ENCODE results near the gene NEK7.

The NEK7 gene

GRCh38 chr1:198295225-198295624 is 138.4 kb downstream of the NEK7 start:
- no peaks in the 10 kb centered on the region for H3K9me3 ChIP-seq (ENCODE audit: insufficient read depth, low read length)
- no peak overlapping the region for H3K27ac ChIP-seq (ENCODE audit: low read length)
- H3K27me3 ChIP-seq (ENCODE audit: low read depth, low read length): no peaks in the 10 kb centered on the region
- H3K79me2 ChIP-seq (ENCODE audit: low read length): no peaks in the 10 kb centered on the region
- H3K4me3 ChIP-seq (ENCODE audit: low read length): no peak overlapping the region
- H3K4me1 ChIP-seq (ENCODE audit: low read length): peaks cover 14% of the 10 kb centered on the region
- no peaks in the 10 kb centered on the region for H3K36me3 ChIP-seq (replicated peaks; ENCODE audit: low read depth, low read length)
- no peak overlapping the region for H2AFZ ChIP-seq (ENCODE audit: low read depth, low read length)
- no peaks in the 10 kb centered on the region for H4K20me1 ChIP-seq (ENCODE audit: insufficient read depth, low read length)
- no peak overlapping the region for H3K4me2 ChIP-seq (ENCODE audit: low read length)
- H3K9ac ChIP-seq (ENCODE audit: low read length): no peak overlapping the region
- TF ChIP-seq CTCF (IDR thresholded peaks at IDR 0.05; ENCODE audit: low read depth, low read length) (no peak), EZH2phosphoT487 (IDR thresholded peaks at IDR 0.05; ENCODE audit: low read depth) (no peak)

DNA sequence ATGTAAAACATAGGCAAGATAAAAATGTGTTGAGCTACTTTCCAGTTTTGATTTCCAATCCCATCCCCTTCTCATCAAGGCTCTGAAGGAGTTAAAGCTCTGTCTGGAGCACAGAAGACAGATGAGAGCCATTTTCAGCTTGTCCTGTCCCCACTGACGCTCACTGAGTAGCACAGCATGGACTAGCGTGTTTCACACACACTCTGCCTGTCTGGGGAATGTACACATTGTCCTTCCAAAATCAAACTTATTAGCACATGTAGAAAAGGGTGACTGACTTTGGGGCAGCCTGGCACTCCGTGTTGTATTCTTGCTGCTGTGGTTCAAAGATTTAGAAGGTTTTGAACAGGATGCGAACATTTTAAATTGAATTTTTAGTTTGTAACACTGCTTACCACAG is 139.2 kb downstream of the NEK7 start:
- Histone ChIP-seq H3K36me3 (replicated peaks; ENCODE audit: low read depth, low read length) (no peaks in the 10 kb centered on the region), H3K4me1 (ENCODE audit: low read length) (peaks cover 14% of the 10 kb centered on the region), H3K4me3 (ENCODE audit: low read length) (no peak overlapping the region), H3K4me2 (ENCODE audit: low read length) (no peak overlapping the region), H4K20me1 (ENCODE audit: insufficient read depth, low read length) (no peaks in the 10 kb centered on the region), H3K79me2 (ENCODE audit: low read length) (no peaks in the 10 kb centered on the region), H3K9ac (ENCODE audit: low read length) (no peak overlapping the region), H3K27ac (ENCODE audit: low read length) (no peak overlapping the region), H3K9me3 (ENCODE audit: insufficient read depth, low read length) (no peaks in the 10 kb centered on the region), H2AFZ (ENCODE audit: low read depth, low read length) (no peak overlapping the region), H3K27me3 (ENCODE audit: low read depth, low read length) (no peaks in the 10 kb centered on the region)
- TF ChIP-seq EZH2phosphoT487 (IDR thresholded peaks at IDR 0.05; ENCODE audit: low read depth): no peak
- no peak for TF ChIP-seq CTCF (IDR thresholded peaks at IDR 0.05; ENCODE audit: low read depth, low read length)

- Histone ChIP-seq H2AFZ (ENCODE audit: low read depth, low read length) (no peak overlapping the region), H3K4me2 (ENCODE audit: low read length) (no peak overlapping the region), H3K36me3 (replicated peaks; ENCODE audit: low read depth, low read length) (no peaks in the 10 kb centered on the region), H3K27me3 (ENCODE audit: low read depth, low read length) (no peaks in the 10 kb centered on the region), H3K27ac (ENCODE audit: low read length) (no peak overlapping the region), H3K4me1 (ENCODE audit: low read length) (peaks cover 14% of the 10 kb centered on the region), H3K4me3 (ENCODE audit: low read length) (no peak overlapping the region), H3K9me3 (ENCODE audit: insufficient read depth, low read length) (no peaks in the 10 kb centered on the region), H3K9ac (ENCODE audit: low read length) (no peak overlapping the region), H3K79me2 (ENCODE audit: low read length) (no peaks in the 10 kb centered on the region), H4K20me1 (ENCODE audit: insufficient read depth, low read length) (no peaks in the 10 kb centered on the region)
- TF ChIP-seq EZH2phosphoT487 (IDR thresholded peaks at IDR 0.05; ENCODE audit: low read depth) (no peak), CTCF (IDR thresholded peaks at IDR 0.05; ENCODE audit: low read depth, low read length) (no peak)
These were observed 140.5 kb downstream of the NEK7 start for GRCh38 chr1:198297281-198297680.

DNA sequence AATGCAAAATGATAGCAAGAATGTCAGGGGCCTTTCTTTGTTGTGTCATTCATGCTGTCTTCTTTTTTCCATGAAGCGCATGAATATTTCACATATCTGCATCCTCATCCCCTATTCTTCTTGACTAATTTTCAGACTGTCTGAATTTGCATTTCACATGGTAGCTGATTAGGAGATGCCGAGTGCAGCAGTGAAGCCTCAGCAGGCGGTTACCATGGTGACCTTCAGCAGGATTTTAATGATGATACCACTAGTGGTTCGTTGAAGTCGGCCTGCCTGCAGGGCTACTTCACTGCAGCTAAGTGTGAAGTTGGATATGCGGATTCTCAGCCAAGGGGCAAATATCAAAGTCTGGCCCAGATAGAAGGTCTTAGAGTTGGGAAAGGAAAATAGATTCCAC is 141.8 kb downstream of the NEK7 start:
- Histone ChIP-seq H3K9ac (ENCODE audit: low read length) (no peak overlapping the region), H2AFZ (ENCODE audit: low read depth, low read length) (no peak overlapping the region), H3K27me3 (ENCODE audit: low read depth, low read length) (no peaks in the 10 kb centered on the region), H3K4me1 (ENCODE audit: low read length) (peaks cover 14% of the 10 kb centered on the region), H4K20me1 (ENCODE audit: insufficient read depth, low read length) (no peaks in the 10 kb centered on the region), H3K4me3 (ENCODE audit: low read length) (no peak overlapping the region), H3K36me3 (replicated peaks; ENCODE audit: low read depth, low read length) (no peaks in the 10 kb centered on the region), H3K27ac (ENCODE audit: low read length) (no peak overlapping the region), H3K79me2 (ENCODE audit: low read length) (no peaks in the 10 kb centered on the region), H3K9me3 (ENCODE audit: insufficient read depth, low read length) (no peaks in the 10 kb centered on the region), H3K4me2 (ENCODE audit: low read length) (no peak overlapping the region)
- no peak for TF ChIP-seq CTCF (IDR thresholded peaks at IDR 0.05; ENCODE audit: low read depth, low read length)
- TF ChIP-seq EZH2phosphoT487 (IDR thresholded peaks at IDR 0.05; ENCODE audit: low read depth): no peak

Data from OCI-LY3 (cell line).